HG02759 (cell line): Measurements from ENCODE around the gene WDPCP.
"Not testable (repeated sequence)": the region's sequence is repeated elsewhere in the genome, so short reads cannot be mapped to it uniquely, and the experiment has no call there.

Source experiments
- ATAC-seq: cut with Tn5 transposase; IDR thresholded peaks from one replicate; pipeline ENCODE4 v1.9.1; 2021; ENCODE audit warnings: mild to moderate bottlenecking, moderate library complexity; ENCODE audit not compliant: unreplicated experiment

Gene WDPCP

DNA sequence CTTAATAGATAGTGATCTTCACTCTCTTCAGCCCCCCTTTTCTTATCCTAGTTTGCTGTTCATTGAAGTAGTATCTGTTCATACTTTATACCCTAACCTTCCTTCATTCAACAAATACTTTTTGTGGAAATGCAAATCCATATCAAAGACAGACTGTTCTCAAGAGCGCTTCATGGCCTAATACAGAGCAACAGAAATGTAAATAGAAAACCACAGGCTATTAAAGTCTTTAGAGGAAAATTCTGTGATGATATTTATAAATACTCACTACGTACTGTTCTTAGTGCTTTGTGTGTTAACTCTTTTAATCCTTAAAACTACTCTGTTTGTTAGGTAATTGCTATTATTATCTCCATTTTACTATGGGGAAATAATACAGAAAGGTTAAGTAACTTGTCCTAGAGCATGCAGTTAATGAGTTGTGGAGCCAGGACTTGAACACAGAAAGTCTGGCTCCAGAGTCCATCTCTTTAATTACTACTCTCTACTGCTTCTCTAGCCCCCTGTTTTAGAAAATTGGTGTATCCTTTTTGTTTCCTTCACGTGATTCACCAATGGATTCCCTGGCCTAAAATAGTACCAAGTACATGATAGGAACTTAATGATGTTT, 3.4 kb upstream of the WDPCP start:
- no peak for ATAC-seq

- no peak for ATAC-seq
Measured at GRCh38 chr2:63590626-63591408, 2.5 kb upstream of the WDPCP start.

DNA sequence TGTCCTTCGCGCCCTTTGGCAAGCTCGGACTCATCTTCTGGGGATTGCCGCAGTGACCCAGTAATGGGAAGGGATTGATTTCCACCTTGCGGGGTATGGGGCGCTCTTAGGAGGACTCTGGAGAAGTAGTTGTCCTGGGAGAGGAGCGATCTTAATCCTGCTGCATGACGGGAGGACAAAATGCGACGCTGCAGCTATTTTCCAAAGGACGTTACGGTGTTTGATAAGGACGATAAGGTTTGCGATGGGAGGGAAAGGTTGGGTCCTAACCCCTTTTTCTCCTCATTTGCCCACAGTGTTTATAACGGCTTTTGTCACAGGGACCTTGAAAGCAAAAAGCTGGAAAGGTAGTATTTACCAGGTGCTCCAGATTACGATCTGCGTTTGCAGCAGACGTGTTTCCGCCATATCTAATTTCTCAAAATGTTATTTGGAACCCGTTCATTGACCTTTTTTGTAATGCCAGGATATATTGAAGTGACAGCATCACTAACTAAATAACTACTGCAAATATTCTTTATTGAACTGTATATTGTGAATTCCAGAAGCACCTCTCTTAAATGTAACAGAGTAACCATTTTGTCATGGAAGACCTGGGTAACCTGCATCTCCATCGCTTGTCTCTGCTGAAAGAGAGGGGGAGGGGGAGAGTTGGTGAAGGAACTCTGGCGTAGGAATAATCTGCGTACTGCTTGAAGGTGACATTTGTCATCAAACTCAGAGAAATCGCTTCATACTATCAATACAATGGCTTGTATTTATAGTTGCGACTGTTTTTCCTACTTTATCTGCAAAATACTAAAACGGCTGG, 1.1 kb upstream of the WDPCP start:
- ATAC-seq: peak; percentile 6

- ATAC-seq: peak; percentile 0
Measured at GRCh38 chr2:63587814-63588384, 378 bp downstream of the WDPCP start.

- no peak for ATAC-seq
Measured at GRCh38 chr2:63582873-63583272, 5.4 kb downstream of the WDPCP start.

DNA sequence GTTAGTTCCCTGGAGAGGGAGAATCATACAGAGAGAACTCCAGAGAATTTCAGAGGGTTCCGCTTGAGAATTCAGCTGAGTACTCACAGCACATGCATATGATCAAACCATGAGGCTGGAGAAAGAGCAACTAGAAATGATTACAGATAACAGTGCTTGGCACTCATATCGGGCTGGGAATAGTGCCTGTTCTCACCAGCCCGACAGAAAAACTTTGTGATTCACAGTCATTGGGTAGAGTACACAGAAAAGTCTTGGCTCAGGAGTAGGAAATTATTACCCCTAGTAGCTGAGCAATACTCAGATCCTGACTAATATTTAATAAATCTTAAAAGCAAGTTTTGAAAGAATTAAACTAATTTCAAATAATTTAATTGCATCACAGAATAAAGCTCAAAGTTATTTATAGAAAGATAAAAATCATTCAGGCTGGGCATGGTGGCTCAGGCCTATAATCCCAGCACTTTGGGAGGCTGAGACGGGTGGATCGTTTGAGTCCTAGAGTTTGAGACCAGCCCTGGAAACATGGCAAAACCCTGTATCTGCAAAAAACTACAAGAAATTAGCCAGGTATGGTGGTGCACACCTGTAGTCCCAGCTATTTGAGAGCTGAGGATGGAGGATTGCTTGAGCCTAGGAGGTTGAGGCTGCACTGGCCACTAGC, 6.8 kb downstream of the WDPCP start:
- ATAC-seq: no peak

GRCh38 chr2:63580651-63581297, 7.5 kb downstream of the WDPCP start:
- ATAC-seq: no peak

DNA sequence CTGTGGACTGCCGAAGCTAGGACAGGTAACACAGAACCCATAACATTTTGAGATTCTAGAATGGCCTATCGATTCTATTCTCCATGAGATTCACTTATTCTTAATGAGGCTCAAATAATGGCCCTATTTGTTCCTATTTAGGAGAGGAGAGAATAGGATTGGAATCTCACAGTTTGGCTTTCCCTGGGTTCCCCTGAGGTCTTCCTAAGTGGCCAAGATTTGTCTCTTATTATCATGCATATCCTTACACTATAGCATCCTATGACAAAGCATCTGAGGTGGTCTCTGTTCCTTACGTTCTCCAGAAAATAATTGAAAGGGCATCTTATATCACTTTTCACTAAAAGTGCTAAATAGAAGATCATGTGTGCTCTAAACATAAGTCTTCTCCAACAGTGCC, 9.5 kb downstream of the WDPCP start:
- ATAC-seq: no peak

DNA sequence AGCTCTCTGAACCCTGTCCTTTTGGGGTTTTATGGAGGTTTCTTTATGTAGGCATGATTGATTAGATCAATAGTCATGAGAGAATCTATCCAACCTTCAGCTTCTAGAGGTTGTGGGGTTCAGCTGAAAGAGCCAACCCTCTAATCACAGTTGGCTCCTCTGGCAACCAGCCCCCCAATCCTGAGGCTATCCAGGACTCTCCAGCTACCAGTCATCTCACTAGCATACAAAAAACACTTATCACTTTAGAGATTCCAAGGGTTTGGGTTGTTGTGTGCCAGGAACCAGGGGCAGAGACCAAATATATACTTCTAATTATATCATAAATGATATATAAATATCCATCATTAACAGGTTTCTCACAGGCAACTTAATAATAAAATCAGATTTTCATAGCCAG, 11.7 kb downstream of the WDPCP start:
- ATAC-seq: no peak

DNA sequence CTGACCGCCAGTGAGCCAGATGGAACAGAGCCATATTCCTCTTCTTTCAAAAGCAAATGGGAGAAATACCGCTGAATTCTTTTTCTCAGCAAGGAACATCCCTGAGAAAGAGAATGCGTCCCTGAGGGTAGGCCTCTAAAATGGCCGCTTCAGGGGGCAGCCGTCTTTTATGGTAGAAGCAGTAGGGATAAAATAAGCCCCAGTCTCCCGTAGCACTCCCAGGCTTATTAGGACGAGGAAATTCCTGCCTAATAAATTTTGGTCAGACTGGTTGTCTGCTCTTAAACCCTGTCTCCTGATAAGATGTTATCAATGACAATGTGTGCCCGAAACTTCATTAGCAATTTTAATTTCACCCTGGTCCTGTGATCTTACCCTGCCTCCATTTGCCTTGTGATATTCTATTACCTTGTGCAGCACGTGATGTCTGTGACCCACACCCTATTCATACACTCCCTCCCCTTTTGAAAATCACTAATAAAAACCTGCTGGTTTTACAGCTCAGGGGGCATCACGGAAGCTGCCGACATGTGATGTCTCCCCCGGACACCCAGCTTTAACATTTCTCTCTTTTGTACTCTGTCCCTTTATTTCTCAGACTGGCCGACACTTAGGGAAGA, 14.4 kb downstream of the WDPCP start:
- not testable (repeated sequence) for ATAC-seq

- not testable (repeated sequence) for ATAC-seq
Measured at GRCh38 chr2:63573026-63573425, 15.3 kb downstream of the WDPCP start.

DNA sequence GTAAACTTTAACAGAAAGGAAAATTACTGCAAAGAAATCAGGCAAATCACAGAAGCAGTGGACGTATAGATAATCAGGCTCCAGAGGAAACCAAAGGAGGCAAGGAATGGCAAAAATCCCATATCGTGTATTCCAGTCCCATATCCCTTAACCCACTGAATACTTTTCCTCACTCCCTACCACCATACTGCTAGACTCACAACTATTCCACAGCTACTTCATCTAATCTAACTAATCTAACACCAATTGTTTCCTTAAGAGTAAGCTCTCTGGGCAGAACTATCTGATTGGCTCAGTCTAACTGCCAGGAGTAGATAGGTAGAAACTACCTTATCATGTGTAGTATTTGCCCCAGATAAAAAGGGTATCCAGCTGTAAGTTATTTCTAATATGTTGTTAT, 16.3 kb downstream of the WDPCP start:
- ATAC-seq: no peak

DNA sequence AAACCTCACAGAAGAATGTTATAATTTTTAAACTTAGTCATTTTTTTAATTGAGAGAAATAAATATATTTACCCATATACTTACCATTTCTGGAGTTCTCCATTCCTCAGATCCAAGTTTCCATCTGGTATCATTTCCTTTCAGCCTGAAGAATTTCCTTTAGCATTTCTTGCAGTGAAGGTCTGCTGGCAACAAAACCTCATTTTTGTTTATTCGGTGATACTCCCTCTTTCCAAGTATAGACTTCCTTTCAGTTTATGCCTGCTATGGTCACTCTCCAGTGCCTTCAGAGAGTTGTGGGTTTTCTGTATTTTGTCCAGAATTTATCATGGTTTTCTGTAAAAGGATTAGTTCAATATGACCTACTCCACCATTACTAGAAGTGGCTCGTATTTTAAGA, 17.0 kb downstream of the WDPCP start:
- ATAC-seq: no peak

- peak; percentile 63 for ATAC-seq
Measured at GRCh38 chr2:63569740-63570139, 18.5 kb downstream of the WDPCP start.

- no peak for ATAC-seq
Measured at GRCh38 chr2:63562751-63563150, 25.5 kb downstream of the WDPCP start.

GRCh38 chr2:63558922-63559321, 29.4 kb downstream of the WDPCP start:
- not testable (repeated sequence) for ATAC-seq

GRCh38 chr2:63557819-63558218, 30.5 kb downstream of the WDPCP start:
- not testable (repeated sequence) for ATAC-seq

GRCh38 chr2:63555931-63556330, 32.3 kb downstream of the WDPCP start:
- ATAC-seq: no peak

DNA sequence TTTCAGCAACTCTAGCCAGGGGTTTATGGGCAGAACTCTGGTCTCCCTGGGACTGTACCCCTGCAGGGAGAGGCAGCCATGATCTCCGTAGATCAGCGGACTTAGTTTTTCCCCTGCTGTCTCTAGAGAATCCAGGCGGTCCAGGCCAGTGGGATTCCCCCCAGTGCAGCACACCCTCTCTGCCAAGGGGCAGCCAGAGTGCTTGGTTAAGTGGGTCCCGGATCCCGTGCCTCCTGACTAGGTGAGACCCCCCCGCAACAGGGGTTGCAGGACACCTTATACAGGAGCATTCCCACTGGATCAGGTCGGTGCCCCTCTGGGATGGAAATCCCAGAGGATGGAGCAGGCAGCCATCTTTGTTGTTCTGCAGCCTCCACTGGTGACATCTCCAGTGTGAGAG, 33.0 kb downstream of the WDPCP start:
- no peak for ATAC-seq

DNA sequence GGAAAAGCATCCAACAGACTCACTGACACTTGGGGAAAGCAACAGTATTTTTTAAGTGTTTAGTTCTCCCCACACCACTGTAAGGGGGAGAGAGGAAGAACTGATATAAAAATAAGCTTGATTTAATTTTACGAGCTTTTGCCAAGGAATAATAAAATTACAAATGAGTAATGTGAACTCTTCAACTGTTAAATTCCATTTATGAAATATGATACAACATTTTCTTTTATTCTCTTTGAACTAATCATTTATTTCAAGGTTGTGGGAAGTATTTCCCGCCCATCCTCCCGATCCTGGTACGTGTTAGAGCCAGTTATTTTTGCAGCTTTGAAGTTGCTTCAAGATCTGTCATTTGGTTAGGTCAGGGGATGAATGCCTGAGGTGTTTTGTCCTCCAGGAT, 35.2 kb downstream of the WDPCP start:
- no peak for ATAC-seq
